COR-L47 (cell line): ENCODE data around the gene UGGT1.
"Not testable (repeated sequence)": the region's sequence is repeated elsewhere in the genome, so short reads cannot be mapped to it uniquely, and the experiment has no call there.

Experiments used
- DNase-seq: peaks from one replicate; lab custom pipeline; 2025; lab: John Stamatoyannopoulos, UW

UGGT1 gene

GRCh38 chr2:128115921-128116623, 25.1 kb downstream of the UGGT1 start:
- no peak for DNase-seq

- no peak for DNase-seq
Measured at GRCh38 chr2:128134573-128134972, 43.6 kb downstream of the UGGT1 start.

- no peak for DNase-seq
Measured at GRCh38 chr2:128137094-128137616, 46.2 kb downstream of the UGGT1 start.

GRCh38 chr2:128139624-128140023, 48.6 kb downstream of the UGGT1 start:
- DNase-seq: no peak

GRCh38 chr2:128145651-128146050, 54.7 kb downstream of the UGGT1 start:
- no peak for DNase-seq

- DNase-seq: no peak
Measured at GRCh38 chr2:128153786-128154185, 62.8 kb downstream of the UGGT1 start.

GRCh38 chr2:128154225-128154624, 63.2 kb downstream of the UGGT1 start:
- no peak for DNase-seq

GRCh38 chr2:128155970-128156369, 65.0 kb downstream of the UGGT1 start:
- DNase-seq: no peak

- DNase-seq: no peak
Measured at GRCh38 chr2:128156812-128157211, 65.8 kb downstream of the UGGT1 start.

- no peak for DNase-seq
Measured at GRCh38 chr2:128157644-128158043, 66.6 kb downstream of the UGGT1 start.

- DNase-seq: no peak
Measured at GRCh38 chr2:128158176-128158575, 67.2 kb downstream of the UGGT1 start.

- no peak for DNase-seq
Measured at GRCh38 chr2:128159437-128159836, 68.4 kb downstream of the UGGT1 start.

- DNase-seq: no peak
Measured at GRCh38 chr2:128160616-128161275, 69.7 kb downstream of the UGGT1 start.

GRCh38 chr2:128162266-128162665, 71.3 kb downstream of the UGGT1 start:
- DNase-seq: no peak

- no peak for DNase-seq
Measured at GRCh38 chr2:128164311-128164710, 73.3 kb downstream of the UGGT1 start.

- DNase-seq: no peak
Measured at GRCh38 chr2:128166746-128167353, 75.8 kb downstream of the UGGT1 start.

GRCh38 chr2:128169094-128169493, 78.1 kb downstream of the UGGT1 start:
- no peak for DNase-seq

GRCh38 chr2:128169497-128169896, 78.5 kb downstream of the UGGT1 start:
- DNase-seq: no peak

- no peak for DNase-seq
Measured at GRCh38 chr2:128169933-128170709, 79.1 kb downstream of the UGGT1 start.

GRCh38 chr2:128170776-128171175, 79.8 kb downstream of the UGGT1 start:
- DNase-seq: no peak

GRCh38 chr2:128172191-128172590, 81.2 kb downstream of the UGGT1 start:
- DNase-seq: no peak

GRCh38 chr2:128174067-128174466, 83.1 kb downstream of the UGGT1 start:
- DNase-seq: not testable (repeated sequence)
